ENCODE data around the gene BEAN1. TPM values are rescaled to one million over a fixed set of nuclear protein-coding genes. Genes with fewer than 3 reads are reported as not detected.

Gene BEAN1
- total RNA-seq, 1 experiment from 2014 or later: 0.61 TPM

GRCh38 chr16:66405057-66405783, 21.9 kb upstream of the BEAN1 start (continued):
- TF ChIP-seq POLR2AphosphoS5 (IDR thresholded peaks at IDR 0.05; ENCODE audit: low read depth, low read length) (no peak), EZH2phosphoT487 (IDR thresholded peaks at IDR 0.05; ENCODE audit: borderline replicate concordance) (no peak), JUND (IDR thresholded peaks at IDR 0.05) (no peak), CBX3 (IDR thresholded peaks at IDR 0.05; ENCODE audit: low read depth) (no peak), EZH2 (IDR thresholded peaks at IDR 0.05) (no peak)
- TF ChIP-seq, protein P1, sequence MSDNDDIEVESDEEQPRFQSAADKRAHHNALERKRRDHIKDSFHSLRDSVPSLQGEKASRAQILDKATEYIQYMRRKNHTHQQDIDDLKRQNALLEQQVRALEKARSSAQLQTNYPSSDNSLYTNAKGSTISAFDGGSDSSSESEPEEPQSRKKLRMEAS (IDR thresholded peaks at IDR 0.05): no peak

GRCh38 chr16:66406534-66407221, 20.4 kb upstream of the BEAN1 start:
- Histone ChIP-seq H3K9me2 (ENCODE audit: insufficient read depth) (no peaks in the 10 kb centered on the region), H3K36me3 (ENCODE audit: control insufficient read depth in 1 of 2, insufficient read depth in 2 of 2, low read length in 2 of 2) (no peaks in the 10 kb centered on the region), H3K4me1 (ENCODE audit: control insufficient read depth in 1 of 2, insufficient read depth in 2 of 2, low read length in 2 of 2) (peaks cover 20 to 37% of the 10 kb centered on the region in 2 experiments), H2AFZ (ENCODE audit: low read depth, low read length, poor library complexity, severe bottlenecking) (peak overlapping the region; percentile 93), H4K20me1 (ENCODE audit: insufficient read depth) (no peaks in the 10 kb centered on the region), H3K4me3 (replicated peaks in 1 of 2; ENCODE audit: low read depth in 1 of 2, low read length in 2 of 2) (peak overlapping the region; percentile 67 to 70), H3K9me3 (ENCODE audit: control insufficient read depth in 1 of 2, insufficient read depth in 1 of 2, low read depth in 1 of 2, low read length in 2 of 2) (no peaks in the 10 kb centered on the region), H3K27me3 (ENCODE audit: insufficient read depth, low read length) (0 out of 2 replicates have a peak, but pooled peaks cover 3% of the 10 kb centered on the region), H3K9ac (ENCODE audit: low read length) (peak overlapping the region; percentile 56), H3K4me2 (ENCODE audit: low read length) (peak overlapping the region; percentile 96), H3K27ac (ENCODE audit: low read depth, low read length) (peak overlapping the region; percentile 59), H3K79me2 (ENCODE audit: insufficient read depth, low read length) (no peaks in the 10 kb centered on the region)
- DNase-seq (ENCODE audit: low read depth, low spot score): peak; percentile 64
- POLR2A ChIA-PET: interaction anchor here (0.6 to 2.4 kb wide), 4 partner anchors 70 to 474 kb away, joined by 3 to 10 read pairs (median 4); partner anchors contain the start of gene PDP2
- ATAC-seq: peak; percentile 87
- BruUV-seq (replicated peaks): no TSS peak
- CTCF ChIA-PET: interaction anchor here (0.6 to 3.8 kb wide), 36 partner anchors 9 to 466 kb away, joined by 3 to 44 read pairs (median 4); partner anchors contain the start of gene CMTM3
- RAD21 ChIA-PET (ENCODE audit: low non-redundant PET in 1 of 2, low total read pairs in 2 of 2, uncharacterized antibody in 2 of 2, unreplicated experiment in 2 of 2): interaction anchor here (0.7 to 1.4 kb wide), 11 partner anchors 37 to 466 kb away, joined by 3 to 13 read pairs (median 4); no protein-coding TSS in a partner anchor
- intact Hi-C loops (cut with micrococcal nuclease): loop anchor here (1.0 to 10.0 kb wide), 9 partner anchors 73 to 466 kb away; partner anchors contain the start of gene TK2
- TF ChIP-seq JUND (IDR thresholded peaks at IDR 0.05) (no peak), ELF1 (IDR thresholded peaks at IDR 0.05; ENCODE audit: borderline replicate concordance, low read depth) (no peak), RAD21 (IDR thresholded peaks at IDR 0.05; ENCODE audit: low read depth) (peak; percentile 98), FOSL1 (IDR thresholded peaks at IDR 0.05; ENCODE audit: low read depth) (no peak), SIN3A (IDR thresholded peaks at IDR 0.05; ENCODE audit: low read depth) (no peak), CEBPB (IDR thresholded peaks at IDR 0.05; ENCODE audit: low read depth) (no peak), YY1 (IDR thresholded peaks at IDR 0.05; ENCODE audit: extremely low read depth, insufficient replicate concordance, low read depth, low read length) (no peak), ZNF274 (IDR thresholded peaks at IDR 0.05; ENCODE audit: low read depth, low read length) (no peak), EGR1 (IDR thresholded peaks at IDR 0.05; ENCODE audit: low read depth) (no peak), CTCF (IDR thresholded peaks at IDR 0.05 in 2 of 3, conservative IDR thresholded peaks at IDR 0.05 in 1 of 3; ENCODE audit: borderline replicate concordance in 1 of 3, insufficient read depth in 1 of 3, low read depth in 2 of 3, low read length in 2 of 3) (peak; percentile 71 to 93 (median 89)), REST (IDR thresholded peaks at IDR 0.05; ENCODE audit: low read depth) (no peak), ATF3 (IDR thresholded peaks at IDR 0.05) (no peak)
- TF ChIP-seq, protein P1 (IDR thresholded peaks at IDR 0.05): no peak

All from HCT116 (cell line).